HCT116 (cell line): ENCODE results near the gene RAP1A. TPM values are rescaled to one million over a fixed set of nuclear protein-coding genes. Genes with fewer than 3 reads are reported as not detected.

ENCODE experiments used
- ATAC-seq: fragments of 200-7000 bp; cut with Tn5 transposase; 2 replicates; pipeline ENCODE4 v1.9.1; 2020; ENCODE audit warnings: mild to moderate bottlenecking, moderate library complexity
- BruUV-seq: library from RNA; stranded (reverse); fragments of 400-500 nt; replicated peaks from 2 replicates; lab custom pipeline; 2021; lab: Mats Ljungman, UMichigan
- CTCF ChIA-PET: fragments of 300-600 bp; sonication (Branson Sonifier 250); formaldehyde crosslinking; loops from one replicate; lab custom pipeline; 2021; ENCODE audit warnings: antibody characterized with exemption; lab: Charles Lee
- POLR2A ChIA-PET: fragments of 300-600, 350-600 bp; sonication (Branson Sonifier 250); formaldehyde crosslinking; loops from one replicate; lab custom pipeline; 2021; ENCODE audit warnings: antibody characterized with exemption; lab: Charles Lee
- RAD21 ChIA-PET, 2 experiments: fragments of 300-600 bp; sonication (Branson Sonifier 250); formaldehyde crosslinking; loops; one replicate each; lab custom pipeline; 2023; ENCODE audit warnings: low total read pairs in 2 of 2; ENCODE audit not compliant: uncharacterized antibody in 2 of 2, unreplicated experiment in 2 of 2, low non-redundant PET in 1 of 2; lab: Charles Lee
- DNase-seq: peaks from one replicate; pipeline ENCODE4 v3.0.0-alpha.2; 2010; ENCODE audit warnings: low read depth, low spot score
- H2AFZ ChIP-seq: fragments of 200-600 bp; shearing (Covaris generic), sonication (generic); 2 replicates; pipeline ENCODE4 v1.6.1; 2017; ENCODE audit warnings: low read depth, mixed run types, mixed read lengths, antibody characterized with exemption, low read length; ENCODE audit not compliant: poor library complexity, severe bottlenecking
- H3K27ac ChIP-seq: 2 replicates; pipeline ENCODE4 v1.5.1; 2012; ENCODE audit warnings: low read depth, low read length
- H3K27me3 ChIP-seq: fragments of 200-600 bp; sonication (generic); 2 replicates; pipeline ENCODE4 v1.6.1; 2016; ENCODE audit warnings: mixed run types, low read length, mixed read lengths; ENCODE audit not compliant: insufficient read depth
- H3K36me3 ChIP-seq, 2 experiments: fragments of 200-500 bp in 1 of 2; fragments of 200-600 bp in 1 of 2; sonication (Bioruptor generic) in 1 of 2; sonication (generic) in 1 of 2; 2 replicates each; pipeline versions ENCODE4 v1.5.1 to v1.6.1; 2014 to 2016; ENCODE audit warnings: low read length in 2 of 2, inconsistent platforms in 1 of 2, mixed read lengths in 1 of 2, mixed run types in 1 of 2; ENCODE audit not compliant: insufficient read depth in 2 of 2, control insufficient read depth in 1 of 2
- H3K4me1 ChIP-seq, 2 experiments: fragments of 200-600 bp in 1 of 2; sonication (generic) in 1 of 2; 2 replicates each; pipeline versions ENCODE4 v1.5.1 to v1.6.1; 2012 to 2017; ENCODE audit warnings: low read length in 2 of 2, inconsistent platforms in 1 of 2, mild to moderate bottlenecking in 1 of 2, mixed read lengths in 1 of 2, mixed run types in 1 of 2, moderate library complexity in 1 of 2; ENCODE audit not compliant: insufficient read depth in 2 of 2, control insufficient read depth in 1 of 2
- H3K4me2 ChIP-seq: fragments of 200-600 bp; sonication (generic); 2 replicates; pipeline ENCODE4 v1.6.1; 2017; ENCODE audit warnings: mixed run types, low read length, mixed read lengths
- H3K4me3 ChIP-seq, 2 experiments: fragments of 200-600 bp in 1 of 2; sonication (generic) in 1 of 2; replicated peaks in 1 of 2; 2 replicates each; pipeline ENCODE4 v1.5.1; 2011 to 2016; ENCODE audit warnings: low read length in 2 of 2, control low read depth in 1 of 2, low read depth in 1 of 2, mild to moderate bottlenecking in 1 of 2, mixed read lengths in 1 of 2, mixed run types in 1 of 2
- H3K79me2 ChIP-seq: fragments of 200-600 bp; sonication (generic); 2 replicates; pipeline ENCODE4 v1.6.1; 2017; ENCODE audit warnings: mild to moderate bottlenecking, mixed run types, low read length, moderate library complexity, mixed read lengths; ENCODE audit not compliant: insufficient read depth
- H3K9ac ChIP-seq: fragments of 200-600 bp; sonication (generic); 2 replicates; pipeline ENCODE4 v1.6.1; 2016; ENCODE audit warnings: low read length, mixed read lengths
- H3K9me2 ChIP-seq: fragments of 200-600 bp; sonication (generic), shearing (Covaris generic); 2 replicates; pipeline ENCODE4 v1.6.1; 2017; ENCODE audit warnings: mixed run types, mild to moderate bottlenecking, moderate library complexity; ENCODE audit not compliant: insufficient read depth
- H3K9me3 ChIP-seq, 2 experiments: fragments of 200-500 bp in 1 of 2; fragments of 200-600 bp in 1 of 2; sonication (Bioruptor generic) in 1 of 2; sonication (generic) in 1 of 2; 2 replicates each; pipeline ENCODE4 v1.6.1; 2014 to 2017; ENCODE audit warnings: low read length in 2 of 2, mixed read lengths in 2 of 2, inconsistent platforms in 1 of 2, low read depth in 1 of 2, mild to moderate bottlenecking in 1 of 2, mixed run types in 1 of 2, moderate library complexity in 1 of 2; ENCODE audit not compliant: control insufficient read depth in 1 of 2, insufficient read depth in 1 of 2
- H4K20me1 ChIP-seq: fragments of 200-600 bp; sonication (generic), shearing (Covaris generic); 2 replicates; pipeline ENCODE4 v1.6.1; 2017; ENCODE audit warnings: mixed run types, mild to moderate bottlenecking, moderate library complexity; ENCODE audit not compliant: insufficient read depth
- CBX3 ChIP-seq: IDR thresholded peaks from 2 replicates; pipeline ENCODE4 v1.6.1; 2012; ENCODE audit warnings: low read depth
- CEBPB ChIP-seq: IDR thresholded peaks from 2 replicates; pipeline ENCODE4 v1.6.1; 2012; ENCODE audit warnings: low read depth
- SRF ChIP-seq: IDR thresholded peaks from 2 replicates; pipeline ENCODE4 v1.6.1; 2012; ENCODE audit warnings: low read depth
- intact Hi-C: fragments of 100-400 bp; cut with micrococcal nuclease; formaldehyde crosslinking; loops from 2 replicates; pipeline ENCODE4 v1.10.0; 2022
- total RNA-seq: library from RNA; stranded (reverse); gene quantifications from one replicate; pipeline ENCODE4 v1.2.1, GENCODE V29; 2021; ENCODE audit not compliant: unreplicated experiment
- TF ChIP-seq, protein P1 (sequence below): IDR thresholded peaks from 2 replicates; pipeline ENCODE4 v1.6.1; 2011; ENCODE audit warnings: mild to moderate bottlenecking, low read length, moderate library complexity; ENCODE audit not compliant: insufficient replicate concordance; ENCODE audit errors: extremely low read depth
- TF ChIP-seq, protein P2 (sequence below): IDR thresholded peaks from 2 replicates; pipeline ENCODE4 v1.6.1; 2012; ENCODE audit warnings: low read depth

Gene RAP1A
- total RNA-seq, 1 experiment from 2014 or later = 46.2 TPM

DNA sequence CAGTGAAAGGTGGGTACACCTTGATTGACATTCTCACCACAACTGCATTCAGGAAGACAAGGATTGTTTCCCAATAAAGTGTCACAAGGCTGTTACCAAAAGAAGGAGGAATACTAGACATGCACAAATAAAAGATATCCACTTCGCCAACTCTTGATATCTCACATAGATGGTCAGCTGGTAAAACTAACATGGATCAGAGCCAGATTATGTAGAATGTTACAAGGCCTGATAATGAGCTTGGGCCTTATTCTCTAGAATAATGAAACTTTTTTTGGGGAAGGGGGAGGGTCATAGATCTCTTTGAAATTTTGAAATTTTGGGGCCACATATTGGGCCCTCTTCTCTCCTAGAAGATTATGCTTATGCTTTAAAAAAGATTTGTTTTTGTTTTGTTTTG lies 24.9 kb downstream of the RAP1A start:
- RAD21 ChIA-PET = no interaction called here
- intact Hi-C loops = no loop called here
- Histone ChIP-seq H3K27ac (no peak overlapping the region), H3K4me2 (no peak overlapping the region), H3K36me3 (no peaks in the 10 kb centered on the region), H3K4me1 (no peaks in the 10 kb centered on the region), H3K9me3 (no peaks in the 10 kb centered on the region), H4K20me1 (peaks cover 4% of the 10 kb centered on the region; the same call in 1 of the 2 replicates), H3K4me3 (no peak overlapping the region), H3K79me2 (peaks cover 76% of the 10 kb centered on the region), H2AFZ (no peak overlapping the region), H3K27me3 (no peaks in the 10 kb centered on the region), H3K9ac (no peak overlapping the region), H3K9me2 (no peaks in the 10 kb centered on the region)
- BruUV-seq = no TSS peak
- DNase-seq (no peak), ATAC-seq (no peak)
- no peak for TF ChIP-seq CEBPB
- no peak for TF ChIP-seq CBX3
- TF ChIP-seq, protein P1, sequence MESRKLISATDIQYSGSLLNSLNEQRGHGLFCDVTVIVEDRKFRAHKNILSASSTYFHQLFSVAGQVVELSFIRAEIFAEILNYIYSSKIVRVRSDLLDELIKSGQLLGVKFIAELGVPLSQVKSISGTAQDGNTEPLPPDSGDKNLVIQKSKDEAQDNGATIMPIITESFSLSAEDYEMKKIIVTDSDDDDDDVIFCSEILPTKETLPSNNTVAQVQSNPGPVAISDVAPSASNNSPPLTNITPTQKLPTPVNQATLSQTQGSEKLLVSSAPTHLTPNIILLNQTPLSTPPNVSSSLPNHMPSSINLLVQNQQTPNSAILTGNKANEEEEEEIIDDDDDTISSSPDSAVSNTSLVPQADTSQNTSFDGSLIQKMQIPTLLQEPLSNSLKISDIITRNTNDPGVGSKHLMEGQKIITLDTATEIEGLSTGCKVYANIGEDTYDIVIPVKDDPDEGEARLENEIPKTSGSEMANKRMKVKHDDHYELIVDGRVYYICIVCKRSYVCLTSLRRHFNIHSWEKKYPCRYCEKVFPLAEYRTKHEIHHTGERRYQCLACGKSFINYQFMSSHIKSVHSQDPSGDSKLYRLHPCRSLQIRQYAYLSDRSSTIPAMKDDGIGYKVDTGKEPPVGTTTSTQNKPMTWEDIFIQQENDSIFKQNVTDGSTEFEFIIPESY = no peak
- TF ChIP-seq, protein P2, sequence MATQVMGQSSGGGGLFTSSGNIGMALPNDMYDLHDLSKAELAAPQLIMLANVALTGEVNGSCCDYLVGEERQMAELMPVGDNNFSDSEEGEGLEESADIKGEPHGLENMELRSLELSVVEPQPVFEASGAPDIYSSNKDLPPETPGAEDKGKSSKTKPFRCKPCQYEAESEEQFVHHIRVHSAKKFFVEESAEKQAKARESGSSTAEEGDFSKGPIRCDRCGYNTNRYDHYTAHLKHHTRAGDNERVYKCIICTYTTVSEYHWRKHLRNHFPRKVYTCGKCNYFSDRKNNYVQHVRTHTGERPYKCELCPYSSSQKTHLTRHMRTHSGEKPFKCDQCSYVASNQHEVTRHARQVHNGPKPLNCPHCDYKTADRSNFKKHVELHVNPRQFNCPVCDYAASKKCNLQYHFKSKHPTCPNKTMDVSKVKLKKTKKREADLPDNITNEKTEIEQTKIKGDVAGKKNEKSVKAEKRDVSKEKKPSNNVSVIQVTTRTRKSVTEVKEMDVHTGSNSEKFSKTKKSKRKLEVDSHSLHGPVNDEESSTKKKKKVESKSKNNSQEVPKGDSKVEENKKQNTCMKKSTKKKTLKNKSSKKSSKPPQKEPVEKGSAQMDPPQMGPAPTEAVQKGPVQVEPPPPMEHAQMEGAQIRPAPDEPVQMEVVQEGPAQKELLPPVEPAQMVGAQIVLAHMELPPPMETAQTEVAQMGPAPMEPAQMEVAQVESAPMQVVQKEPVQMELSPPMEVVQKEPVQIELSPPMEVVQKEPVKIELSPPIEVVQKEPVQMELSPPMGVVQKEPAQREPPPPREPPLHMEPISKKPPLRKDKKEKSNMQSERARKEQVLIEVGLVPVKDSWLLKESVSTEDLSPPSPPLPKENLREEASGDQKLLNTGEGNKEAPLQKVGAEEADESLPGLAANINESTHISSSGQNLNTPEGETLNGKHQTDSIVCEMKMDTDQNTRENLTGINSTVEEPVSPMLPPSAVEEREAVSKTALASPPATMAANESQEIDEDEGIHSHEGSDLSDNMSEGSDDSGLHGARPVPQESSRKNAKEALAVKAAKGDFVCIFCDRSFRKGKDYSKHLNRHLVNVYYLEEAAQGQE = no peak
- TF ChIP-seq SRF = no peak
- POLR2A ChIA-PET = no interaction called here
- CTCF ChIA-PET = interaction anchor here (1.1 kb wide), 1 partner anchor 137 kb away, joined by 3 read pairs; no protein-coding TSS in a partner anchor
